Prostate gland (tissue), 2 donors: ENCODE results near the gene COL2A1.

Experiments used
- POLR2AphosphoS5 ChIP-seq: sonication (generic); formaldehyde crosslinking; IDR thresholded peaks from one replicate; pipeline ENCODE4 v1.6.1; 2017; ENCODE audit warnings: antibody characterized with exemption
- TF ChIP-seq, protein P1 (sequence below), 4 experiments: fragments of 200-600 bp in 2 of 4; fragments of 450-650 bp in 2 of 4; sonication (generic) in 2 of 4; IDR thresholded peaks; 1 replicate in 3 of 4; 2 replicates in 1 of 4; pipeline ENCODE4 v1.5.1; 2016 to 2019; ENCODE audit warnings: antibody characterized with exemption in 4 of 4, mild to moderate bottlenecking in 2 of 4, moderate library complexity in 2 of 4

DNA sequence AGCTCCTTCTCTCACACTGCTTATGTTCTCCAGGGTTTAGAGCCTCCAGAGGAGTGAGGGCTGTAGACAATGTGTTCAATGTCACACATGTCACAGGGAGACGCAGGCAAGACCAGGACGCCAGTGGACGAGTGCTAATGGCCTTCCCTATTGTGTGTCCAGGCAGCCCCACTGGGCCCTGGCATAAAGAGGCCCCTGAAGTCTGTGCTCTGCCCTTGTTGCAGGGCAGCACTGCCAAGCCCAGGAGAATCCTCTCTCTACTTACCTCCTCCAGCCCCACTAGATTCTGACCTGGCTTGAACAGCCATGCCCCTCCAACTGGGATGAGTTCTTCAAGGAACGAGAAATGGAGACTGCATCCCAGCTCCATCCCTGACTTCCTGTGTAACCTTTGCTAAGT is 65.7 kb downstream of the COL2A1 start:
- TF ChIP-seq POLR2AphosphoS5, result no peak
- TF ChIP-seq, protein P1, sequence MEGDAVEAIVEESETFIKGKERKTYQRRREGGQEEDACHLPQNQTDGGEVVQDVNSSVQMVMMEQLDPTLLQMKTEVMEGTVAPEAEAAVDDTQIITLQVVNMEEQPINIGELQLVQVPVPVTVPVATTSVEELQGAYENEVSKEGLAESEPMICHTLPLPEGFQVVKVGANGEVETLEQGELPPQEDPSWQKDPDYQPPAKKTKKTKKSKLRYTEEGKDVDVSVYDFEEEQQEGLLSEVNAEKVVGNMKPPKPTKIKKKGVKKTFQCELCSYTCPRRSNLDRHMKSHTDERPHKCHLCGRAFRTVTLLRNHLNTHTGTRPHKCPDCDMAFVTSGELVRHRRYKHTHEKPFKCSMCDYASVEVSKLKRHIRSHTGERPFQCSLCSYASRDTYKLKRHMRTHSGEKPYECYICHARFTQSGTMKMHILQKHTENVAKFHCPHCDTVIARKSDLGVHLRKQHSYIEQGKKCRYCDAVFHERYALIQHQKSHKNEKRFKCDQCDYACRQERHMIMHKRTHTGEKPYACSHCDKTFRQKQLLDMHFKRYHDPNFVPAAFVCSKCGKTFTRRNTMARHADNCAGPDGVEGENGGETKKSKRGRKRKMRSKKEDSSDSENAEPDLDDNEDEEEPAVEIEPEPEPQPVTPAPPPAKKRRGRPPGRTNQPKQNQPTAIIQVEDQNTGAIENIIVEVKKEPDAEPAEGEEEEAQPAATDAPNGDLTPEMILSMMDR (IDR thresholded peaks at IDR 0.05), result no peak
